Measurements from ENCODE around the gene FREM2. TPM values are rescaled to one million over a fixed set of nuclear protein-coding genes. Genes with fewer than 3 reads are reported as not detected.

Gene FREM2
- total and polyA plus RNA-seq, 9 of the 15 experiments (the other 6 are each of a cell fraction or from before 2014, with no cell fraction given), result under 0.01 to 0.02 TPM; not detected in 7

GRCh38 chr13:38730332-38730731 is 43.5 kb downstream of the FREM2 start (continued):
- no peak for TF ChIP-seq ZNF407 (IDR thresholded peaks at IDR 0.05; ENCODE audit: low read depth)
- no peak for TF ChIP-seq WHSC1 (IDR thresholded peaks at IDR 0.05; ENCODE audit: low read length)
- no peak for TF ChIP-seq CBX1 (IDR thresholded peaks at IDR 0.05; ENCODE audit: low read depth)
- no peak for TF ChIP-seq CEBPG (CRISPR knock-in tag; IDR thresholded peaks at IDR 0.05)
- TF ChIP-seq CEBPG (tag; conservative IDR thresholded peaks at IDR 0.05 in 1 of 2, IDR thresholded peaks at IDR 0.05 in 1 of 2), result no peak
